GM12872 (cell line): ENCODE measurements around the gene ST6GALNAC2.

Experiments used
- TF ChIP-seq, protein P1 (sequence below): IDR thresholded peaks from 3 replicates; pipeline ENCODE4 v1.5.1; 2011; ENCODE audit warnings: low read depth, mild to moderate bottlenecking, low read length, moderate library complexity; ENCODE audit not compliant: insufficient read depth

ST6GALNAC2 gene

DNA sequence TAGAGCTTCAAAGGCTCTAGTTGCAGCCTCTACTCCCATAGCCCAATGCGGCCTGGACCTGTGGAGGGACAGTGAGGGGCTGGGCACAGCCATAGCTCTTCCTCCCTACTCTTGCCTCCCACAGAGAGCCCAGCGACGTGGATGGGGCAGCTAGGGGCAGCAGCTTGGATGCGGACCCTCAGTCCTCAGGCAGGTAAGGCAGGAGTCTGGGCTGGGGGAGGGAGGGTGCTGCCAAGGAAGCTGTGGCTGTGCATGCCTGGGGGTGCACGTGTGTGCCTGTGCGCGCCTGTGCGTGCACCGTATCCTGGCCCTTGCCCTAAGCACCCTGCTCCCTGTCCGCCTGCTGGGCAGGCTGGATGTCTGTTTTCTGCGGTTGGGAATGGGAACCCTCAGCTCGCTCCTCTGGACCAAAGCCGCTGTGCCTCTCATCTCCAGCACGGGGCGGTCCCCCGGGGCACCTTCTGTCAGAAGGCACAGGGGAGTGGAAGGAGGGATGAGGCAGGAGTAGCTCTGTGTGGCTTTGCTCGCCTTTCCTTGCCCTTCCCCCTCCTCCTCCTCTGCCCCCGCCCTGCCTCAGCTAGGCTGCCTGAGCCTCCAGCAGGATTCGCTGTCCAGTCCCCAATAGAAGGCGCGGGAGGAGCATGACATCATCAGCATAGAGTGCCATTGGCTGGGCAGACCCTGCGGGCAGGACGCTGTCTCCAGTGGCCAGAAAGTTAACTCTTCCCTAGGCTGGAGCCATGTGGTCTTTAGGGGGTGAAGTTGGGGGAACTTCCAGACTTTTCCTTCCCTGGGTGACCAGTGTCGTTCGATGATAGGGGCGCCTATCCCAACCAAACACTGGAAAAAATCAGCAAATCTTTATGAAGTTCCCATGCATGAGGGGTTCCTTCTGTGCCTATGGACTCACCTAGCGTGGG lies 45.0 kb downstream of the ST6GALNAC2 start:
- TF ChIP-seq, protein P1, sequence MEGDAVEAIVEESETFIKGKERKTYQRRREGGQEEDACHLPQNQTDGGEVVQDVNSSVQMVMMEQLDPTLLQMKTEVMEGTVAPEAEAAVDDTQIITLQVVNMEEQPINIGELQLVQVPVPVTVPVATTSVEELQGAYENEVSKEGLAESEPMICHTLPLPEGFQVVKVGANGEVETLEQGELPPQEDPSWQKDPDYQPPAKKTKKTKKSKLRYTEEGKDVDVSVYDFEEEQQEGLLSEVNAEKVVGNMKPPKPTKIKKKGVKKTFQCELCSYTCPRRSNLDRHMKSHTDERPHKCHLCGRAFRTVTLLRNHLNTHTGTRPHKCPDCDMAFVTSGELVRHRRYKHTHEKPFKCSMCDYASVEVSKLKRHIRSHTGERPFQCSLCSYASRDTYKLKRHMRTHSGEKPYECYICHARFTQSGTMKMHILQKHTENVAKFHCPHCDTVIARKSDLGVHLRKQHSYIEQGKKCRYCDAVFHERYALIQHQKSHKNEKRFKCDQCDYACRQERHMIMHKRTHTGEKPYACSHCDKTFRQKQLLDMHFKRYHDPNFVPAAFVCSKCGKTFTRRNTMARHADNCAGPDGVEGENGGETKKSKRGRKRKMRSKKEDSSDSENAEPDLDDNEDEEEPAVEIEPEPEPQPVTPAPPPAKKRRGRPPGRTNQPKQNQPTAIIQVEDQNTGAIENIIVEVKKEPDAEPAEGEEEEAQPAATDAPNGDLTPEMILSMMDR = no peak

DNA sequence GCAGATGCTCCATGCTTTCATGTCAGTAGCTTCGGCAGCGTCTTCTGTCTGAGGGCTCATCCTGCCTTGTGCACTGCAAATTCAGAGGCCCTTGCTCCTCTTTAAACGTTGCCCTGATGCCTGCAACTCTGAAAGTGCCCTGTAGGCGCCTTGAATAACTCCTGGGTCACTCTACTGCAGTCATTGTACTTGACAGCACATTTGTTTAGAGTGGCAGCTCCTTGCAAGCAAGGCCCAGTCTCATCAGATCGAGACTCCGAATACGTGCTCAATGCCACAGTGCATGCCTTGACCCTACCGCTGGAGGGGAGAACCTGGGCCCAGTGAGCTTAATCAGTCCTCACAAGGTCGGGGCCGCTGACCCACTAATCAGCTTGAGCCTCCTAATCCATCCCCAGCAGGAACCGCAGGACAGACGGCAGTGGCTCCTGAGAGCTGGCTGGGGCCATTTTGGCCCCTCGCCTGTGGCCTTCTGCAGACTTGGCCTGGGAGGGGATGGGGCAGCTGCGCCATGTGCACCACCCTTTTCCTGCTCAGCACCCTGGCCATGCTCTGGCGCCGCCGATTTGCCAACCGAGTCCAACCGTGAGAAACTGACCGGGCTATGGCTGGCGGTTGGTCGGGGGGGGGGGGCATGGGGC lies 45.9 kb downstream of the ST6GALNAC2 start, which contains the start of gene PRCD:
PRCD (plus strand) TSS at position 414 of the 641 bp plus-strand sequence; CDS start at position 512, 98 bp downstream.
- TF ChIP-seq, protein P1 = peak; percentile 27; the same call in 1 of the 3 replicates

- TF ChIP-seq, protein P1 = no peak
Measured at GRCh38 chr17:76538941-76539570, 46.6 kb downstream of the ST6GALNAC2 start.

DNA sequence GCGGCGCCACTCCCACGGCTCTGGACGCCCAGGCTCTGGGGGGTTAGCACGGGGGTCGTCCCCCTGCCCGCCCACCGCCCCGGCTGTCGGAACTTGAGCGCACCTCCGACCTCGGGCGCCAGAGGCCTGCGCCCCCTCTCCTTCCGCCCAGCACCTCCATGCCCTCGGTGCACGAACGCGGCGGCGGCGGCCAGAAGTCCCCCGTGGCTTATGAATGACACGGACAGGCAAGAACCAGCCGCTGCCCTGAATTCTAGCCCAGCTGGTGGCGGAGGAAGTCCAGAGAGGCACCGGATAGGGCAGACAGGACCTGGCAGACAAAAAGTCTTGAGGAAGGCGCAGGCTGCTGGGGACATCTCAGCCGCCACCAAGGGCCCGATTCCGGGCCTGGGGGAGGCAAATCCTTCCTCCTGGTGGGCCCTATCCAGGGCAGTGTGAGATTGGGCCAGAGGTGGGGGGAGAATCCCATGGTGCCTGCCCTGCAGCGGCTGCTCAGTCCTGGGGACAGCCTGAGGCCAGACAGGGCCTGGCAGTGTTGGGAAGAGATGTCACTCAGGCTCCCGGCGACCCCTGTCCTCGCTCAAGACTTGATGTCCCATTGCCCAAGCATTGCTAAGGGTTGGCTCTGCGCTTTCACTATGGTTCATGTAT lies 47.3 kb downstream of the ST6GALNAC2 start:
- TF ChIP-seq, protein P1 = no peak

GRCh38 chr17:76537578-76538280 lies 47.9 kb downstream of the ST6GALNAC2 start, which contains the start of gene CYGB:
TSS of gene CYGB (minus strand) at chr17:76537709. CDS start at chr17:76537542, 167 bp downstream.
- TF ChIP-seq, protein P1 = no peak

DNA sequence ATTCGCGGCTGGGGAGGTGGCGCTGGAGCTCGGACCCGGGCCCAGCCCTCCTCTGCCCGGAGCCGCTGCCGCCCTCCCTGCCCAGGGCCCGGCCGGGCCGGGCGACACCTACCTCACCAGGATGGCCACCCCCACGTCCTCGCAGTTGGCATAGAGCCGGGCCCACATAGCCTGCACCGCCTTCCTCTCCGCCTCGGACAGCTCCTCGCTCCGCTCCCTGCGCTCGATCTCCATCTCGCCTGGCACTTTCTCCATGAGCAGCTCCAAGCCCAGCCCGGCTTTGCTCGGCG lies 48.4 kb downstream of the ST6GALNAC2 start:
- TF ChIP-seq, protein P1 = no peak
